GM18508 (cell line): ENCODE measurements around the gene IFI35.
"Not testable (repeated sequence)": the region's sequence is repeated elsewhere in the genome, so short reads cannot be mapped to it uniquely, and the experiment has no call there.

Experiments
- ATAC-seq: cut with Tn5 transposase; IDR thresholded peaks from one replicate; pipeline ENCODE4 v1.9.1; 2021; ENCODE audit warnings: moderate number of reproducible peaks; ENCODE audit not compliant: insufficient read depth, unreplicated experiment

The IFI35 gene

DNA sequence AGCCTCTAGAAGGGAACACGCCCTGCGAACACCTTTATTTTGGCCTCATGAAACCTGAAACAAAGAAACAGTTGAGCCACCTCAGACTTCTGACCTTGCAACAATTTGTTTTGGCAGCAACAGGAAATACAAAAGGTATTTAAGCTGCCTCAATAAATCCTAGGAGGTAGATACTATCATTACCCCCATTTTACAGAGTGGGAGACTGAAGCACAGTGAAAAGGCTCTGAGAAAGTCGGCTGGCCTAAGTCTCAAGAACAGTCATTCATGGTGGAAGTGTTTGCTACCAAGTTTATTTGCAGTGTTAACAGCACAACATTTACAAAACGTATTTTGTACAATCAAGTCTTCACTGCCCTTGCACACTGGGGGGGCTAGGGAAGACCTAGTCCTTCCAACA is 37.4 kb downstream of the IFI35 start:
- ATAC-seq: no peak

DNA sequence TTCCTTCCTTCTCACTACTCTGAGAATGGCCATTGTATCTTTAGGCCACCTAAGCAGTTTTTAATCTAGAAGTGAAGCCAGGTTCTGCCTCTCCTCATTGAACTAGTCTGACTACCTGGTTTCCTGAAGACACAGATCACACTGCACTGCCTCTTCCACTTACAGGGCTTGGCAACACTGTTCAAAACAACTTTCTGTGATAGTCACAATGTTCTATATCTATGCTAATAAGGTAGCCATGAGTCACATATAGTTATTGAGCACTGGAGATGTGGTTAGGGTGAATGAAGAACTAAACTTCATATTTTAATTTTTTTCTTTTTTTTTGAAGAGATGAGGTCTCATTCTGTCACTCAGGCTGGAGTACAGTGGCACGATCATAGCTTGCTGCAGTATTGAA is 45.4 kb downstream of the IFI35 start:
- ATAC-seq: no peak

DNA sequence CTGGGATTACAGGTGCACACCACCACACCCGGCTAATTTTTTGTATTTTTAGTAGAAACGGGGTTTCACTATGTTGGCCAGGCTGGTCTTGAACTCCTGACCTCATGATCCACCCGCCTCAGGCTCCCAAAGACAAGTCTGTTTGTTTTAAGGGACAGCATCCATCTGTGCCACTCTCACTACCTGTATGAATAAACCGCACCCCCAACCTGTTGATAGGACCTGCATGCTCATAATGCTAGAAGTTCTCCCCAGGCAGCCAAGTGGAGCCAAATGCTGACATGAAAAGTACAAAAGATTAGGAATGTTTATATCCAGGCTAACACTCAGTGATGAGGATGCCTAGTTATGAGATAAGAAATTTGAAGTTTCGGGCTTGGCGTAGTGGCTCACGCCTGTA is 46.4 kb downstream of the IFI35 start:
- ATAC-seq: not testable (repeated sequence)

DNA sequence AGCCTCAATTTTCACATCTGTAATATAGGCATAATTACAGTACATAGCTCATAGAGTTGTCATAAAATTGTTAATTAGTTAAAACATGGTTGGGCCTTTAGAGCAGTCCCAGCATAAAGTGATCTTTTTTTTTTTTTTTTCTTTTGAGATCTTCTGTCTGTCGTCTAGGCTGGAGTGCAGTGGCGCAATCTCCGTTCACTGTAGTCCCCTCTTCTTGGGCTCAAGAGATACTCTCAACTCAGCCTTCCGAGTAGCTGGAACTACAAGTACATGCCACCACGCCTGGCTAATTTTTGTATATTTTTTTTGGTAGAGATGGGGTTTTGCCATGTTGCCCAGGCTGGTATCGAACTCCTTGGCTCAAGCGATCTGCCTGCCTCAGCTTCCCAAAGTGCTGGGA is 49.5 kb downstream of the IFI35 start:
- ATAC-seq: no peak

DNA sequence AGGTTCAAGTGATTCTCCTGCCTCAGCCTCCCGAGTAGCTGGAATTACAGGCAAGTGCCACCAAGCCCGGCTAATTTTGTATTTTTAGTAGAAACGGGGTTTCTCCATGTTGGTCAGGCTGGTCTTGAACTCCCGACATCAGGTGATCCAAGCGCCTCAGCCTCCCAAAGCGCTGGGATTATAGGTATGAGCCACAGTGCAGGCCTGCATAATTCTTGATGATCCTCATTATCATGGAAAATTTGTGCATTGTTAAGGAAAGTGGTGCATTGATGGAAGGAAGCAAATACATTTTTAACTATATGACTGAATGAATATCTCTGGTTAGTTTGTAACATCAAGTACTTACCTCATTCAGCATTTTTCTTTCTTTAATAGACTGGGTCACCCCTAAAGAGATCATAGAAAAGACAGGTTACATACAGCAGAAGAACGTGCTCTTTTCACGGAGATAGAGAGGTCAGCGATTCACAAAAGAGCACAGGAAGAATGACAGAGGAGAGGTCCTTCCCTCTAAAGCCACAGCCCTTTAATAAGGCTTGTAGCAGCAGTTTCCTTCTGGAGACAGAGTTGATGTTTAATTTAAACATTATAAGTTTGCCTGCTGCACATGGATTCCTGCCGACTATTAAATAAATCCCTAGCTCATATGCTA is 56.5 kb downstream of the IFI35 start:
- ATAC-seq: no peak
